GM21447 (cell line): ENCODE measurements around the gene MT1B.

ENCODE experiments used
- ATAC-seq: cut with Tn5 transposase; IDR thresholded peaks from one replicate; pipeline ENCODE4 v1.9.1; 2021; ENCODE audit not compliant: unreplicated experiment

MT1B gene

DNA sequence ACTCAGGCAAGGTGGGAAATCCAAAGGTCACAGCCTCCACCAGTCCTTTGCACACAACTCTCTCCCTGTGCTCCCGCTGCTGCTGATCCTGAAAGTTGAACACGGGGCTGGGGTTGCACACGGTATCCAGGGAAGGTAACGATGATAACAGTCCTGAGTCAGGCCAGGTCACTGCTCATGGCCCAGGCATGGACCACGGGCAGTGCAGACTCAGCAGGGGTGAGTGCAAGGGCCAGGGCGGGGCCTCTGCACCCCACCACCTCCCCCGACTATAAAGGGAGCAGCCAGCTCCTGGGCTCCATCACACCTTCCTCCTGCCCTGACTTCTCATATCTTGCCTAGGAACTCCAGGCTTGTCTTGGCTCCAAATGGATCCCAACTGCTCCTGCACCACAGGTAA is at the start of gene MT1B:
TSS of gene MT1B (plus strand) at position 301 of the 400 bp plus-strand sequence. CDS start at position 369, 68 bp downstream.
- ATAC-seq, result no peak

DNA sequence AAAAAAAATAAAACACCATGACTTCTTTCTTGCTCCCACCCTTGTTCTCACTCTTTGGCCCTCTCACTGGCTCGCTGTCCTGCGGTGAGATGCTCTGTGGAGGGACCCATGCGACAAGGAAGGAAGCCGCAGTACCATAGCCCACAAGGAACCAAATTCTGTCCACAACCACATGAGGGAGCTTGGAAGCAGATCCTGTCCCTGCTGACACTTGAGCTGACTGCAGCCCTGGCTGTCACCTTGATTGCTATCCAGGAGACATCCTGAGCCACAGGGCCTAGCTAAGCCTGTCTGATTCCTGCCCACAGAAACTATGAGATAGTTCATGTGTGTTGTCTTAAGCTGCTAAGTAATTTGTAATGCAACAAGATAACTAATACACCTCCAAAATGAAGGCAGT is 48.1 kb upstream of the MT1B start:
- no peak for ATAC-seq

DNA sequence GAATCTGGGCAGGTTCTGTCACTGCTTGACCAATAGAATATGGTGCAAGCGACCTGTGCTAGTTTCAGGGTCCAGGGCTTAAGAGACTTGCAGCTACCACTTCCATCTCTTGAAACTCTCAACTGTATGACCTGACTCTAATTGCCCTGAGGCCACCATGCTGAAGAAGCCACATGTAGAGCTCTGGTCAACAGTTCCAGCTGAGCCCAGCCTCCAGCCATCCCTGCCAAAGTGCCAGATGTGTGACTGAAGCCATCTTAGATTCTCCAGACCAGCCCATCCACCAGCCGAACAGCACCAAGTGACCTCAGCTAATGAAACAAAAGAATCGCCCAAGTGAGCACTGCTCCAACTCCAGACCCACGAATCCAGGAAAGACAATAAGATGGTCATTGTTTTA is 46.7 kb upstream of the MT1B start:
- ATAC-seq, result no peak

- ATAC-seq, result no peak
Observed at GRCh38 chr16:56605475-56605874, 46.2 kb upstream of the MT1B start.

DNA sequence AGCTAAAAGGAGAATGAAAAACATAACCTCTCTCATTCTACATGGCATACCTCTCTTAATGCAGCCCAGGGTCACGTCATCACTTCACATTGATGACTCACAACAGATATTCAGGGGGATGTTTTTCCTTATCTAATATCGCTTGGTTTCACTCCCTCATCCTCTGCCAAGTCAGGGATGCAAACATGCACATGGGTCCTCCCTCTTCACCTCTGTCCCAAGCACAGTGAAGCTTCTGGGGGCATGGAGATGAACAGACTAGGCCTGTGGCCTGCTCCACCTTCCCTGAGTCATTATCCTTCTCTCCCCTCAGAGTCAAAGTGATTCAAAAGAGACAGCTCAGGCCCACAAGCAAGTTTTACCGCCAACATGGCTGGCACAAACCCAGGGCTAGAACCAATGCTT is 45.6 kb upstream of the MT1B start:
- ATAC-seq, result no peak

DNA sequence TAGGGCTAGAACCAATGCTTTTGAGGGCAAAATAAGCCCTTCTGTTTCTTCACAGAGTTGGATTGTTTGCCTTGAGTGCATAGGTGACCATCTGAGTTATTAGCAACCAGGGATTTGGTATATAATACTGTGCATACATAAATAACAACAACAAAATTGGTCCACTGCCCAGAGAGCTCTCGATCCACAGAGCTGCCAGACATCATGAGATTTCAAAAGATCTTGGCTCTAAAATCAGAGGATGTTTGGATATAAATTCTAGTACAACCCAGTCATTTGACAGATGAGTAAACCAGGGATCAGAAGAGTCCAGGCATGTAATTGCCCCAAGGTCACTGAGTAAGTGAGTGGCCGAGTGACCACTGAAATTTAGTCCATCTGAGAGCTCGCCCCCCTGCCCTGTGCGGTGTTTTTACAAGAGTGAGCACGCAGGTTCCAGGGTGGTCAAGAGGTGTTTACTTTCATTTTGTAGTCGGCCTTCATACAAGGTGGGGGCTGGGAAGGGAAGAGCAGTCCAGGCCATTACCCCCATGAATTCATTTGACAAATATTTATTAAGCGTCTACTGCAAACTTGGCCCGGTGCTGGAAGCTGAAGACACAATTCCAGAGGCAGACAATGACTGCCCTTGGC is 45.1 kb upstream of the MT1B start:
- ATAC-seq, result no peak

DNA sequence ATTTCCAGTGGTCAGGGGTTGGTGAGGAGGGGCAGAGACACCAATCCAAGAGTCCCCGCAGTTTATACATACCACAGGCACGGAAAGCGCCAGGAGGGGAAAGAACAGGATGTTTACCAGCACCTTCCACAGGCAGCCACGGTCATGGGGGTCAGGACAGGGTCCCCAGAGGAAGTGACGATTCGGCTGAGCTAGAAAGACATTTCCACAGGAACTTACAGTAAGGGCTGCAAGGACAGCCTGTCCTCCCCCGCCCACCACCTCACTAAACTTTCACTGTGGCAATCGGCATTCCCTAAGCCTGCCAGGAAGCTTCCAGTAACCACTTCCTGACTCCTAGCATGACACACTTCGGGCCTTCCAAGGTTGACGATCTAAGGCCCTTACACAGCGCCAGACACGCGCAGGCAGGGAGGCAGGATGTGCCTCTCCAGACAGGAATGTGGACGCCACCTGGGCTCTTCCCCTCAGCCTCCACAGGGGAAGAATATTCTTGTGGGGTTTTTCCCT is 44.5 kb upstream of the MT1B start:
- no peak for ATAC-seq

DNA sequence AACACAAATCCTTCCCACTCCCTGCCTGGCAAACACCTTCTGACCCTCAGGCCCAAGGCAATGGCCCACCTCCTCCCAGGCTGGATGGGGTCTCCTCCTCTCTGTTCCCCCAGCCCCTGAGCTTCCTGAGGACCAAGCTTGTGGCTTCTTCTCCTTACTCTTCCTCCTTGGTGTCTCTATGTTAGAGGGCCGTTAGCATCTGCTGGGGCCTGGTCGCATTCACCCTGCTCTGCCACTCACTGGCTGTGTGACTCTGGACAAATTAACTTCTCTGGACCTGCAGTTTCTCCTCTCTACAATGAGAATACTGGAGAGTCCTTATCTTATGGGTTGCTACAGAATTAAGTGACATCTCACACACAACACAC is 44.0 kb upstream of the MT1B start:
- no peak for ATAC-seq

DNA sequence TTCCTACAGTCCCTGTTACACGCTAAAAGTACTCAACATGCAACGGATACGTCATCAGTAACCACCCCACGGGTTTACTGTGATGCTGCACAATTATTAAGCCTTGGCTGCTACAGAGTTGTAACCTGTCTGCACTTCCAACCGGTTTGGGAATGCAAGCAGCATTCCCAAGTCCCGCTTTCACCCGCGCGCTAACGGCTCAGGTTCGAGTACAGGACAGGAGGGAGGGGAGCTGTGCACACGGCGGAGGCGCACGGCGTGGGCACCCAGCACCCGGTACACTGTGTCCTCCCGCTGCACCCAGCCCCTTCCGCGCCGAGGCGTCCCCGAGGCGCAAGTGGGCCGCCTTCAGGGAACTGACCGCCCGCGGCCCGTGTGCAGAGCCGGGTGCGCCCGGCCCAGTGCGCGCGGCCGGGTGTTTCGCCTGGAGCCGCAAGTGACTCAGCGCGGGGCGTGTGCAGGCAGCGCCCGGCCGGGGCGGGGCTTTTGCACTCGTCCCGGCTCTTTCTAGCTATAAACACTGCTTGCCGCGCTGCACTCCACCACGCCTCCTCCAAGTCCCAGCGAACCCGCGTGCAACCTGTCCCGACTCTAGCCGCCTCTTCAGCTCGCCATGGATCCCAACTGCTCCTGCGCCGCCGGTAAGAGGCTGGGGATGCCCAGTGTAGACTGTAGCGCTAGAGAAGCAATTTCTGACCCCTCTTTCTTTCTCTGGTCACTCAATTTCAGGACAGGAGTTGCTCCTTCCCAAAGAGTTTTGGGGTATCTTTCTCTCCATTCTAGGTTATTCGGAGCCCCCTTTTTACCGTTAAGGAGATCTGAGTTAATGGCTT is 43.4 kb upstream of the MT1B start, which contains the start of gene MT2A:
TSS of gene MT2A (plus strand) at position 542 of the 833 bp plus-strand sequence. CDS start at position 614, 72 bp downstream.
- peak; percentile 75 for ATAC-seq

- ATAC-seq, result no peak
Observed at GRCh38 chr16:56608876-56609462, 42.7 kb upstream of the MT1B start.

DNA sequence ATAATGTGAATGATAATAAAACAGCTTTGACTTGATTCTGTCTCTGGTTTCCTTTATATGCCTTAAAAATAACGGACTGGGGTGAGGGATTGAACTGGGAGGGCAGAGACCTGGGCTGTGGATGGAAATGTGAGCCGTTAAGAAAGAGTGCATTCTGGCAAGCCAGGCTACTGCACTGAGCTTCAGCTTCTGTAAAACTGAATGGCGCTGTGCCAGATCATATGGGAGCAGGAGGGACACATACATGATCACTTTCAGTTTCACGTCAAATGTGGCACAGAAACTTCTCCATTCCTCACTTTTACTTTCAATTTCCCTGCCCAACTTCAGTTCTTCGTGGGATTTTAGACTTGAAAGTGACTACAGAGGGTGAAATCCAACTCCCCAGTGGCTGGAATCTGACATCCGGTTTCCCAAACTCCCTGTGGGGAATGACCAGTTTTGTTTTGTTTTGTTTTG is 42.2 kb upstream of the MT1B start:
- ATAC-seq, result peak; percentile 54

- ATAC-seq, result no peak
Observed at GRCh38 chr16:56610017-56610608, 41.6 kb upstream of the MT1B start.

- ATAC-seq, result no peak
Observed at GRCh38 chr16:56610609-56611111, 41.0 kb upstream of the MT1B start.

DNA sequence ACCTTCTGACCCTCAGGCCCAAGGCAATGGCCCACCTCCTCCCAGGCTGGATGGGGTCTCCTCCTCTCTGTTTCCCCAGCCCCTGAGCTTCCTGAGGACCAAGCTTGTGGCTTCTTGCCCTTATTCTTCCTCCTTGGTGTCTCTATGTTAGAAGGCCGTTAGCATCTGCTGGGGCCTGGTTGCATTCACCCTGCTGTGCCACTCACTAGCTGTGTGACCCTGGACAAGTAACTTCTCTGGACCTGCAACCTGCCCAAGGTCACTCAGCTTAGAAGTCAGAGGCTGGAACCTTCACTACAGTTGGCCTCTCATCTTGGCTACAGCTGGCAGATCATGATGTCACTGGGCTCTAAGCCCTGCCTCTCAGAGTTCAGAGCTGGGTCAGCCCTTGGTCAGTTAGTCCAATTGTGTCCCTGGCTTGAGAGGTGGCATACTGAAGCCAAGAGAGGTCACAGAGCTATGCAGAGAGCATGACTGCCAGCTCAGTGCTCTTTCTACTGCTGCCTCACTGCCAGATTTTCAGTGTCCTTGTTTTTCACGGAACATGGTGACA is 40.3 kb upstream of the MT1B start:
- no peak for ATAC-seq

GRCh38 chr16:56613706-56614105 is 38.0 kb upstream of the MT1B start:
- no peak for ATAC-seq

DNA sequence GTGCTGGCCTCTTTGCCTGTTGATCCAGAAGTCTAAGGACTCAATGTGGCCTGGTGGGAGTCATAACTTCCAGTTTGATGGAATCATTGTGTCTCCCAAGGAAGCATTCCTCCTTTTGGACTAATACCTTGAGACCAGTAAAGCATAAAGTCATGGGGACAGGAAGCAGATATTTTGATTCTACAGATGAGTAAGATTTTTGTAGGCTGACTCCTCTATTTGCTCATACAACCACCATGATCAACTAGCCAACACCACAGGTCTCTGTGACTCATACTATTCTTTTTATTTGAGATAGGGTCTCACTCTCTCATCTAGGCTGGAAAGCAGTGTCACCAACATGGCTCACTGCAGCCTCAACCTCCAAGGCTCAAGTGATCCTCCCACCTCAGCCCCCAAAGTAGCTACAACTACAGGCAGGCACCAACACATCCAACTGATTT is 37.1 kb upstream of the MT1B start:
- ATAC-seq, result no peak

DNA sequence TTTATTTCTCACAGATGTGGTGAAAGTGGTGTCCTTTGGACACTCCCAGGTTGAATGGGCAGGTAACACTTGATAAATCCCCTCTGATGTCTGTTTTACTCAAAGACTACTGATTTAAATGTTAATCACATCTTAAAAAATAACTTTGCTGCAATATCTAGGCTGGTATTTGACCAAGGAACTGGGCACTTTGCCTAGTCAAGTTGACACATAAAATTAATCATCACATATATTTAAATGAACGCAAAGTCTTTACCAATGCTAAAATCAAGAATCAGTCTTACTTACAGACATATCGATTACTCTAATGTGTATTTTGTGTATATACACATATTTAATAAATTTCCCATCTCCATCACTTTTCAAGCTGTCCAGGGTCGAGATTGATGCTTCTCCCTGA is 36.3 kb upstream of the MT1B start:
- ATAC-seq, result no peak

GRCh38 chr16:56616608-56617211 is 35.0 kb upstream of the MT1B start:
- no peak for ATAC-seq

DNA sequence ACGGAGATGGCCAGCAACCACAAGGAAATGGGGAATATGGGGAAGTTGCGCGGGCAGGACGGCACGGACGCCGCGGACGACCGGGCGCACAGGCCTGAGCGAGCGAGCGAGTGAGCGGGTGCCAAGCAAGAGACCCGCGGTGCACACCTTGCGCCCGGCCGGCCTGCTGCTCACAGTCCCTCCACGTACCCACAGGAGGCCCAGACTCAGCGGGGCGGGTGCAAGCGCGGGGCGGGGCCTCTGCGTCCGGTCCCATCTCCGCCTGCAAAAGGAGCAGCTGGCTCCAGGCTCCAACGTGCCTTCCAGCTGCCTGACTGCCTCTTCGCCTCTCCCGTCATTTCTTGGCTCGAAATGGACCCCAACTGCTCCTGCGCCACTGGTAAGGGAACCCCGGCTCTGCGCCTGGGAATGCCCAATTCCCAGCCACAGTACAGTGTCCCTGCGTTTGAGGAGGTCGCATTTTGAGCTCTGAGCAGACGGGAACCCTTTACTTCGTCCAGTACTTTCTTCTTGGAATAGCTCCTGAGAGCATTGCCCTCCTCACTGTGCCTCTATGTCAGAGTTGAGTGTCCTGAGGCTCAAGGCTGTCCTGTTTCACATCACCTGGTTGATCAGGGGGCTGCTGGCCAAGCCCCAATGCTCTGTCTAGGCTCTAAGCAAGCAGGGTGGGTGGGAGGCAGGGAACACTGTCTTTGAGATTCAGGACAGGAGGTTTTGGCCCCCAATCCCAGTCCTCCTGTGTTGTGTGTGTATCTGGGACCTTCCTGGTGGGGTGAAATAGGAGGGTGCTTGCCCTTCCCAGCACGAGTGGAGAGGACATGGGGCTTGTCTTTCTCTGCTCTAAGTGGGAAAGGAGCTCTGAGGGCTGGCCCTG is 34.2 kb upstream of the MT1B start:
- ATAC-seq, result no peak
